ENCODE data around the gene PI16. TPM values are rescaled to one million over a fixed set of nuclear protein-coding genes. Genes with fewer than 3 reads are reported as not detected.

PI16 gene, protein sequence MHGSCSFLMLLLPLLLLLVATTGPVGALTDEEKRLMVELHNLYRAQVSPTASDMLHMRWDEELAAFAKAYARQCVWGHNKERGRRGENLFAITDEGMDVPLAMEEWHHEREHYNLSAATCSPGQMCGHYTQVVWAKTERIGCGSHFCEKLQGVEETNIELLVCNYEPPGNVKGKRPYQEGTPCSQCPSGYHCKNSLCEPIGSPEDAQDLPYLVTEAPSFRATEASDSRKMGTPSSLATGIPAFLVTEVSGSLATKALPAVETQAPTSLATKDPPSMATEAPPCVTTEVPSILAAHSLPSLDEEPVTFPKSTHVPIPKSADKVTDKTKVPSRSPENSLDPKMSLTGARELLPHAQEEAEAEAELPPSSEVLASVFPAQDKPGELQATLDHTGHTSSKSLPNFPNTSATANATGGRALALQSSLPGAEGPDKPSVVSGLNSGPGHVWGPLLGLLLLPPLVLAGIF
- total RNA-seq = 10 to 100 TPM in 1 of 2 donors, 1 to 10 TPM in 1; 7.9 to 18.0 TPM

DNA sequence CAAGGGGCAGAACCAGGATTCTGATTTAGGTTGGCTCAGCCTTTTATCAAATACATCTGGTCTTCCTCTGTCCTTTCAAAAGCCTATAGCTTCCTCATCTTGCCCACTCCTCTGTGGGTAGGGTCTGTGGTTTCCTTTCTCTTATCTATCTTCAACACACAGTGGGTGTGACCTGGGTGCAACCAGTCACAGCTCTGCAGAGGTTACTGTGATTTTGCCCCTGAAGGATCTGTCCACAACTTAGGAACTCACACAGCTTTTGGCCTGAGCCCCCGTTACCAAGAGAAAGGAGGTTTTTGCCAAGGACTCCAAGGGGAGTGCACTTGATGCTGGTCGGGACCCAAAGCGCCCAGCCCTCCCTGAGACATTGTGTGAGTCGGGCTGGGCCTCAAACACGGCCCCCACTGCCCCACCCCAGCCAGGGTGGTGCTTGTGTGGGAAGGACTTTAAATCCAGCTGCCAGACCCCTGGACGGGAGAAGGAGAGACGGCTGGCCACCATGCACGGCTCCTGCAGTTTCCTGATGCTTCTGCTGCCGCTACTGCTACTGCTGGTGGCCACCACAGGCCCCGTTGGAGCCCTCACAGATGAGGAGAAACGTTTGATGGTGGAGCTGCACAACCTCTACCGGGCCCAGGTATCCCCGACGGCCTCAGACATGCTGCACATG, at the start of gene PI16:
Gene PI16 (plus strand): TSS at position 477 of the 670 bp plus-strand sequence. CDS start 23 bp downstream, at position 500.
- TF ChIP-seq, protein P1, sequence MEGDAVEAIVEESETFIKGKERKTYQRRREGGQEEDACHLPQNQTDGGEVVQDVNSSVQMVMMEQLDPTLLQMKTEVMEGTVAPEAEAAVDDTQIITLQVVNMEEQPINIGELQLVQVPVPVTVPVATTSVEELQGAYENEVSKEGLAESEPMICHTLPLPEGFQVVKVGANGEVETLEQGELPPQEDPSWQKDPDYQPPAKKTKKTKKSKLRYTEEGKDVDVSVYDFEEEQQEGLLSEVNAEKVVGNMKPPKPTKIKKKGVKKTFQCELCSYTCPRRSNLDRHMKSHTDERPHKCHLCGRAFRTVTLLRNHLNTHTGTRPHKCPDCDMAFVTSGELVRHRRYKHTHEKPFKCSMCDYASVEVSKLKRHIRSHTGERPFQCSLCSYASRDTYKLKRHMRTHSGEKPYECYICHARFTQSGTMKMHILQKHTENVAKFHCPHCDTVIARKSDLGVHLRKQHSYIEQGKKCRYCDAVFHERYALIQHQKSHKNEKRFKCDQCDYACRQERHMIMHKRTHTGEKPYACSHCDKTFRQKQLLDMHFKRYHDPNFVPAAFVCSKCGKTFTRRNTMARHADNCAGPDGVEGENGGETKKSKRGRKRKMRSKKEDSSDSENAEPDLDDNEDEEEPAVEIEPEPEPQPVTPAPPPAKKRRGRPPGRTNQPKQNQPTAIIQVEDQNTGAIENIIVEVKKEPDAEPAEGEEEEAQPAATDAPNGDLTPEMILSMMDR (IDR thresholded peaks at IDR 0.05) = no peak
- no peak for TF ChIP-seq POLR2AphosphoS5 (IDR thresholded peaks at IDR 0.05)
- TF ChIP-seq POLR2A (IDR thresholded peaks at IDR 0.05) = no peak
- Histone ChIP-seq H3K4me1 (replicated peaks) (no peaks in the 10 kb centered on the region), H3K27me3 (replicated peaks; ENCODE audit: insufficient read depth) (no peaks in the 10 kb centered on the region), H3K4me3 (no peak within 1 kb of the TSS), H3K9me3 (no peaks in the 10 kb centered on the region), H3K36me3 (no peaks in the 10 kb centered on the region), H3K27ac (no peak within 1 kb of the TSS)
- 80% methylated on average over 14 of the region's 14 CpGs for WGBS
- intact Hi-C loops (cut with DNase I) = no loop called here
- no peak for DNase-seq (ENCODE audit: low spot score)

DNA sequence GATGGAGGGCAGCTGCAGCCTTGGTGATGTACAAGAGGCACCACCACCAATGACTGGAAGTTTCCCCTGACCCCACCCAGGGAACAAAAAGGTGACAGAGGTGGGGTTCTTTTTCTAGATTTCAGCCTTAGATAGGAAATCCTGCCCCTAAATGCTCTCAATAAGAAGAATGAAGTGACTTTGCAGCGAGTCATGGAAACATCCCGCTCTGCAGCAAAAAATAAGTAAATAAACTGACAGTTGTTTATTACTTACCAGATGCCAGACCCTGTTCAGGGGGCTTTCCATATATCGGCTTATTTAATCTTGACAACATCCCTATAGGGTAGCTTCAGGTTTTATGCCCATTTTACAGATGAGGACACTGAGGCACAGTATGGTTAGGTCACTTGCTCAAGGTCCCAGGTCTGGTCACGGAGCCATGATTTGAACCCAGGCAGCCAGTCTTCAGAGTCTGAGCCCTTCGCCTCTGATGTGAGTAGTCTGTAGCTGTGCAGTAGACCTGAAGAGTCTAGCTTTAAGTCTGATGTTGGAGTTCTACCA, 49.6 kb upstream of the PI16 start:
- Histone ChIP-seq H3K27me3 (replicated peaks; ENCODE audit: insufficient read depth) (no peaks in the 10 kb centered on the region), H3K9me3 (no peaks in the 10 kb centered on the region), H3K36me3 (peaks cover 3 to 5% of the 10 kb centered on the region in 2 donors), H3K4me1 (replicated peaks) (peaks cover 3% of the 10 kb centered on the region), H3K27ac (no peak overlapping the region), H3K4me3 (no peak overlapping the region)
- intact Hi-C loops (cut with DNase I) = no loop called here
- TF ChIP-seq POLR2AphosphoS5 (IDR thresholded peaks at IDR 0.05) = no peak
- TF ChIP-seq, protein P1 (IDR thresholded peaks at IDR 0.05) = no peak
- no peak for TF ChIP-seq POLR2A (IDR thresholded peaks at IDR 0.05)
- DNase-seq (ENCODE audit: low spot score) = no peak
- 96% methylated on average over 5 of the region's 5 CpGs for WGBS

DNA sequence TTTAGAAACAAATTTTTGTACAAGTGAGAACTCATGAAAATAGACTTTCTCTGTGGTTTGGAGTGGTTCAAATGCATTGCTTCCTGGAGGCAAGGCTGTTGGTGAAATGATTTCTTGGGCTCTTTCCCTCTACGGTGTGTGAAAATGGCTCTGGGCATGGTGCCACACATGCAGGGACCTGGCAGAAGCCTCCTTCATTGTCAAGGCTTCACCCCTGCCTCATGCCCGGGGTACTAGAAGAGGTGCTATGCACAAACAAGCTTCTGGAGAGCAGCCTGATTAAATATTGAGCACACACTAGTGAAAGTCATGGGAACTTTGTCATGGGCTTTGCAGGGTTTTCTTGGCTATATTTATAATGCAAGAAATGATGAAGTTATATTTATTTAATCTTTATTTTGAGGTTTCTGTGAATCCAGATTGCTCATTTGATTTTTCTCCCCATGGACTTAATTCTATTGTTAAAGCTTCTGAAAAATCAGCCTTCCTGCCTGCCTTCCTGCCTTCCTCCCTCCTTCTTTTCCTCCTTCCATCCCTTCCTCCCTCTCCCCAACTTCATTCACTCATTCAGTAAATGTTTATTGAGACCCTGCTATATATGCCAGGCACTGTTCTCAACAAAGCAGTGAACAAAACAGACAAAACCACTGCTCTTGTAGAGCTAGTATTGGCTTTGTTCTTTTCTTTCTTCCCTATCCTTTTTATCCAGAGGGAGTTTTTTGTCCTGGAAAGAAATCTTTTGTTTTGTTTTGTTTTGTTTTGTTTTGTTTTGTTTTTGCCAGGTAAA, 47.8 kb upstream of the PI16 start:
- H3K4me1 ChIP-seq (replicated peaks) = peaks cover 3% of the 10 kb centered on the region
- 10% methylated on average over 2 of the region's 2 CpGs for WGBS
- intact Hi-C loops (cut with DNase I) = no loop called here
- no peak overlapping the region for H3K4me3 ChIP-seq
- DNase-seq (ENCODE audit: low spot score) = peak; percentile 91
- TF ChIP-seq POLR2A (IDR thresholded peaks at IDR 0.05) = no peak
- TF ChIP-seq POLR2AphosphoS5 (IDR thresholded peaks at IDR 0.05) = peak; percentile 82
- TF ChIP-seq, protein P1 (IDR thresholded peaks at IDR 0.05) = no peak
- H3K27me3 ChIP-seq (replicated peaks; ENCODE audit: insufficient read depth) = no peaks in the 10 kb centered on the region
- H3K9me3 ChIP-seq = no peaks in the 10 kb centered on the region
- peaks cover 0 to 3% of the 10 kb centered on the region in 2 donors for H3K36me3 ChIP-seq
- H3K27ac ChIP-seq = peak overlapping the region; percentile 42 to 44

DNA sequence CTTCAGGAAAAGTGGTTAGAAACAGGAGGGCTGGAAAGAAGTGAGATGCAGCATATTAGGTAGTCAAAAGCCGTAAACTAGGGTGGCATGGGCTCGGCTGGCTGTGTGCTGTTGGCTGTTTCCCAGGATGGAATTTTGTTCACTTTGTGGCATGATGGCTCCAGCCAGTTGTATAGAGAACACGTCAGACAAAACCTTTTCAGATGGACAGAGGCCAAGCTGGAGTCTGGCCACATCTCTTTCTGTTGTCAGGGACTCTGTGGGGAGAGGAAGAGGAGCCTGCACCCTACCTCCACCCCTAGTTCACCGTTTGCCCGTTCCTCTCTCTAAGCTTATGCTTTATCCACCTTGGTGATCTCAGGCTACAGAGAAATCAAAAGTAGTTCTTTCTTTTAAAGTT, 46.8 kb upstream of the PI16 start:
- TF ChIP-seq, protein P1 (IDR thresholded peaks at IDR 0.05) = no peak
- TF ChIP-seq POLR2A (IDR thresholded peaks at IDR 0.05) (no peak), POLR2AphosphoS5 (IDR thresholded peaks at IDR 0.05) (no peak)
- DNase-seq (ENCODE audit: low spot score) = peak; percentile 80
- H3K4me1 ChIP-seq (replicated peaks) = peaks cover 8% of the 10 kb centered on the region
- no peaks in the 10 kb centered on the region for H3K36me3 ChIP-seq
- WGBS = 23% methylated on average over 5 of the region's 5 CpGs
- H3K4me3 ChIP-seq = no peak overlapping the region
- intact Hi-C loops (cut with DNase I) = no loop called here
- peak overlapping the region; percentile 42 to 44 for H3K27ac ChIP-seq
- no peaks in the 10 kb centered on the region for H3K9me3 ChIP-seq
- no peaks in the 10 kb centered on the region for H3K27me3 ChIP-seq (replicated peaks; ENCODE audit: insufficient read depth)
